ENCODE measurements around the gene FMNL2. TPM values are rescaled to one million over a fixed set of nuclear protein-coding genes. Genes with fewer than 3 reads are reported as not detected.

Gene FMNL2
- total and polyA plus RNA-seq, 2 of the 4 experiments (the other 2 are of a cell fraction): 10.9 to 11.4 TPM

- H2BK15ac ChIP-seq (ENCODE audit: low read depth, low read length): no peak overlapping the region
- no peak overlapping the region for H3K56ac ChIP-seq (ENCODE audit: extremely low read depth, insufficient read depth, low read length)
- ChIA-PET CTCF (no interaction called here), POLR2A (ENCODE audit: unreplicated experiment) (no interaction called here)
- no peak overlapping the region for H3K4me3 ChIP-seq (ENCODE audit: insufficient read depth, low read depth, low read length)
- no peak overlapping the region for H4K5ac ChIP-seq (ENCODE audit: low read depth, low read length)
- no peak overlapping the region for H3K18ac ChIP-seq (ENCODE audit: low read depth, low read length)
- BruUV-seq (replicated peaks): no TSS peak
- in situ Hi-C loops (cut with MboI; ENCODE audit: low sequenced_read_pairs): loop anchor here (25.0 kb wide), 1 partner anchor 1199 kb away; no protein-coding TSS in a partner anchor
- H3K36me3 ChIP-seq (ENCODE audit: control insufficient read depth, insufficient read depth, low read length): peaks cover 35% of the 10 kb centered on the region
- no peaks in the 10 kb centered on the region for H3K9me3 ChIP-seq (ENCODE audit: control insufficient read depth, insufficient read depth, low read length)
- no peaks in the 10 kb centered on the region for H3K27me3 ChIP-seq (ENCODE audit: control insufficient read depth, insufficient read depth, low read length)
- H3K79me1 ChIP-seq (ENCODE audit: low read depth in 1 of 2, low read length in 2 of 2): peaks cover 0 to 6% of the 10 kb centered on the region in 2 experiments; a peak in 2 of 4 replicates
- intact Hi-C loops (cut with micrococcal nuclease): loop anchor here (10.0 kb wide), 1 partner anchor 1206 kb away; no protein-coding TSS in a partner anchor
- no peaks in the 10 kb centered on the region for H4K20me1 ChIP-seq (ENCODE audit: insufficient read depth, low read length)
- H3K23ac ChIP-seq (ENCODE audit: low read depth, low read length): no peak overlapping the region
- no peak overlapping the region for H2AK9ac ChIP-seq (replicated peaks; ENCODE audit: low read depth, low read length, poor library complexity)
- H3K4me1 ChIP-seq (ENCODE audit: control insufficient read depth, insufficient read depth, low read length): no peaks in the 10 kb centered on the region
- H2BK120ac ChIP-seq (ENCODE audit: low read depth, low read length): no peak overlapping the region
- H4K8ac ChIP-seq (ENCODE audit: low read depth in 2 of 2, low read length in 2 of 2): no peak overlapping the region
- H3K4me2 ChIP-seq (ENCODE audit: low read depth, low read length): no peak overlapping the region
- ATAC-seq (ENCODE audit: low read depth): no peak
- no peak overlapping the region for H2AK5ac ChIP-seq (ENCODE audit: low read depth, low read length)
- no CpG with 5 or more reads among the region's 4 CpGs for WGBS, 2 experiments (ENCODE audit: extremely low coverage in 2 of 2, insufficient read length in 1 of 2)
- no peak overlapping the region for H3K9ac ChIP-seq (ENCODE audit: low read depth, low read length)
- H3K27ac ChIP-seq (ENCODE audit: insufficient read depth, low read length): no peak overlapping the region
- DNase-seq: no peak
- TF ChIP-seq, protein P1, sequence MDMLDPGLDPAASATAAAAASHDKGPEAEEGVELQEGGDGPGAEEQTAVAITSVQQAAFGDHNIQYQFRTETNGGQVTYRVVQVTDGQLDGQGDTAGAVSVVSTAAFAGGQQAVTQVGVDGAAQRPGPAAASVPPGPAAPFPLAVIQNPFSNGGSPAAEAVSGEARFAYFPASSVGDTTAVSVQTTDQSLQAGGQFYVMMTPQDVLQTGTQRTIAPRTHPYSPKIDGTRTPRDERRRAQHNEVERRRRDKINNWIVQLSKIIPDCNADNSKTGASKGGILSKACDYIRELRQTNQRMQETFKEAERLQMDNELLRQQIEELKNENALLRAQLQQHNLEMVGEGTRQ (IDR thresholded peaks at IDR 0.05; ENCODE audit: low read depth, low read length): no peak
- no peak for TF ChIP-seq CEBPB (IDR thresholded peaks at IDR 0.05; ENCODE audit: low read depth, low read length)
- no peak for TF ChIP-seq MAZ (IDR thresholded peaks at IDR 0.05; ENCODE audit: borderline replicate concordance, low read depth, low read length)
- no peak for TF ChIP-seq NFE2L2 (IDR thresholded peaks at IDR 0.05; ENCODE audit: low read depth, low read length)
- no peak for TF ChIP-seq POLR2A (IDR thresholded peaks at IDR 0.05; ENCODE audit: low read depth, low read length)
- no peak for TF ChIP-seq RAD21 (IDR thresholded peaks at IDR 0.05; ENCODE audit: low read length)
- TF ChIP-seq RFX5 (IDR thresholded peaks at IDR 0.05; ENCODE audit: low read depth, low read length): no peak
- no peak for TF ChIP-seq MXI1 (IDR thresholded peaks at IDR 0.05; ENCODE audit: borderline replicate concordance, low read depth, low read length)
- TF ChIP-seq BHLHE40 (IDR thresholded peaks at IDR 0.05; ENCODE audit: low read depth, low read length): no peak
- TF ChIP-seq, protein P2, sequence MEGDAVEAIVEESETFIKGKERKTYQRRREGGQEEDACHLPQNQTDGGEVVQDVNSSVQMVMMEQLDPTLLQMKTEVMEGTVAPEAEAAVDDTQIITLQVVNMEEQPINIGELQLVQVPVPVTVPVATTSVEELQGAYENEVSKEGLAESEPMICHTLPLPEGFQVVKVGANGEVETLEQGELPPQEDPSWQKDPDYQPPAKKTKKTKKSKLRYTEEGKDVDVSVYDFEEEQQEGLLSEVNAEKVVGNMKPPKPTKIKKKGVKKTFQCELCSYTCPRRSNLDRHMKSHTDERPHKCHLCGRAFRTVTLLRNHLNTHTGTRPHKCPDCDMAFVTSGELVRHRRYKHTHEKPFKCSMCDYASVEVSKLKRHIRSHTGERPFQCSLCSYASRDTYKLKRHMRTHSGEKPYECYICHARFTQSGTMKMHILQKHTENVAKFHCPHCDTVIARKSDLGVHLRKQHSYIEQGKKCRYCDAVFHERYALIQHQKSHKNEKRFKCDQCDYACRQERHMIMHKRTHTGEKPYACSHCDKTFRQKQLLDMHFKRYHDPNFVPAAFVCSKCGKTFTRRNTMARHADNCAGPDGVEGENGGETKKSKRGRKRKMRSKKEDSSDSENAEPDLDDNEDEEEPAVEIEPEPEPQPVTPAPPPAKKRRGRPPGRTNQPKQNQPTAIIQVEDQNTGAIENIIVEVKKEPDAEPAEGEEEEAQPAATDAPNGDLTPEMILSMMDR (conservative IDR thresholded peaks at IDR 0.05; ENCODE audit: low read depth, low read length): no peak
- TF ChIP-seq SMC3 (IDR thresholded peaks at IDR 0.05; ENCODE audit: low read depth, low read length): no peak
- no peak for TF ChIP-seq CHD1 (IDR thresholded peaks at IDR 0.05; ENCODE audit: low read depth, low read length)
- no peak for TF ChIP-seq RCOR1 (IDR thresholded peaks at IDR 0.05; ENCODE audit: insufficient replicate concordance, low read length)
- no peak for TF ChIP-seq MAFK (IDR thresholded peaks at IDR 0.05; ENCODE audit: low read depth, low read length)
- no peak for TF ChIP-seq ELK1 (IDR thresholded peaks at IDR 0.05; ENCODE audit: borderline replicate concordance, low read depth, low read length)
- no peak for TF ChIP-seq FOS (IDR thresholded peaks at IDR 0.05; ENCODE audit: low read depth, low read length)
- no peak overlapping the region for H2BK20ac ChIP-seq (ENCODE audit: low read depth, low read length)
- no peak overlapping the region for H3K4ac ChIP-seq (ENCODE audit: low read depth, low read length)
- H2BK5ac ChIP-seq (ENCODE audit: low read depth, low read length, poor library complexity, severe bottlenecking): no peak overlapping the region
- no peak overlapping the region for H3K14ac ChIP-seq (replicated peaks; ENCODE audit: low read depth, low read length)
- no peak overlapping the region for H2AFZ ChIP-seq (replicated peaks; ENCODE audit: low read length, poor library complexity)
- no peaks in the 10 kb centered on the region for H3K9me1 ChIP-seq (ENCODE audit: insufficient read depth, low read length)
- no peak overlapping the region for H4K91ac ChIP-seq (ENCODE audit: insufficient read depth, low read depth, low read length)
- dilution Hi-C loops (cut with HindIII; ENCODE audit: low sequenced_read_pairs, unreplicated experiment): no loop called here
Measured at GRCh38 chr2:152661076-152661475, 326.1 kb downstream of the FMNL2 start.

Measured in IMR-90 (cell line).